A549 (cell line): Measurements from ENCODE around the gene SLC17A9. TPM values are rescaled to one million over a fixed set of nuclear protein-coding genes. Genes with fewer than 3 reads are reported as not detected.

Experiments
- ATAC-seq, 2 experiments: fragments of 200-7000 bp in 1 of 2; fragments of >200 bp in 1 of 2; cut with Nextera tagmentation in 1 of 2; cut with Tn5 transposase in 1 of 2; 3 replicates each; pipeline versions ENCODE4 v1.8.0 to v1.9.1; 2018 to 2020; ENCODE audit warnings: mild to moderate bottlenecking in 1 of 2, moderate library complexity in 1 of 2
- CTCF ChIA-PET: fragments of 300-600 bp; sonication (Branson Sonifier 250); formaldehyde crosslinking; extraction: SDS; loops from one replicate; lab custom pipeline; 2021; ENCODE audit warnings: antibody characterized with exemption, inconsistent platforms; lab: Yijun Ruan, JAX
- POLR2A ChIA-PET: fragments of 350-600 bp; formaldehyde crosslinking; extraction: SDS; loops from one replicate; lab custom pipeline; 2021; ENCODE audit warnings: antibody characterized with exemption, inconsistent platforms; lab: Yijun Ruan, JAX
- DNase-seq, 2 experiments: peaks; one replicate each; pipeline versions ENCODE4 v3.0.0 to v3.0.0-alpha.2; 2011 to 2016; ENCODE audit warnings: low read depth in 1 of 2, low spot score in 1 of 2
- FAIRE-seq: peaks from 2 replicates; lab custom pipeline; 2011; peaks lifted over from hg19 to GRCh38; lab: Jason Lieb, UNC
- H3K27ac ChIP-seq, 2 experiments: fragments of >200 bp; sonication (Bioruptor Twin); formaldehyde crosslinking; 3 replicates each; pipeline ENCODE4 v1.5.1; 2016 to 2017
- H3K4me1 ChIP-seq: fragments of >200 bp; sonication (Bioruptor Twin); formaldehyde crosslinking; 3 replicates; pipeline ENCODE4 v1.6.1; 2016
- H3K4me2 ChIP-seq: fragments of >200 bp; sonication (Bioruptor Twin); formaldehyde crosslinking; 3 replicates; pipeline ENCODE4 v1.6.1; 2016
- H3K4me3 ChIP-seq: fragments of >200 bp; sonication (Bioruptor Twin); formaldehyde crosslinking; 3 replicates; pipeline ENCODE4 v1.5.1; 2016
- H3K9me3 ChIP-seq: fragments of >200 bp; sonication (Bioruptor Twin); formaldehyde crosslinking; 3 replicates; pipeline ENCODE4 v1.6.1; 2016
- ATOH8 ChIP-seq: fragments of 250-450 bp; sonication (Bioruptor Pico); IDR thresholded peaks from 2 replicates; pipeline ENCODE4 v1.5.0; 2020; ENCODE audit warnings: low read depth, mild to moderate bottlenecking, moderate library complexity
- CEBPB ChIP-seq, 2 experiments: fragments of >200 bp in 1 of 2; sonication (Bioruptor Twin) in 1 of 2; formaldehyde crosslinking in 1 of 2; IDR thresholded peaks; 2 replicates each; pipeline ENCODE4 v1.6.1; 2012 to 2016
- CTCF ChIP-seq: fragments of >200 bp; sonication (Bioruptor Twin); formaldehyde crosslinking; IDR thresholded peaks from 3 replicates; pipeline ENCODE4 v1.5.1; 2016
- EHF ChIP-seq: fragments of 250-450 bp; sonication (Bioruptor Pico); IDR thresholded peaks from 2 replicates; pipeline ENCODE4 v1.5.0; 2020; ENCODE audit warnings: mild to moderate bottlenecking
- FOSB ChIP-seq: fragments of 250-450 bp; sonication (Bioruptor Pico); IDR thresholded peaks from 2 replicates; pipeline ENCODE4 v1.5.0; 2020; ENCODE audit warnings: mild to moderate bottlenecking, moderate library complexity
- FOXS1 ChIP-seq: fragments of 250-450 bp; sonication (Bioruptor Pico); IDR thresholded peaks from 2 replicates; pipeline ENCODE4 v1.5.0; 2020; ENCODE audit warnings: mild to moderate bottlenecking, moderate library complexity
- HDAC2 ChIP-seq: fragments of 200-600 bp; sonication (generic); IDR thresholded peaks from 2 replicates; pipeline ENCODE4 v1.6.1; 2016
- HMGXB4 ChIP-seq: fragments of 250-450 bp; sonication (Bioruptor Pico); IDR thresholded peaks from 2 replicates; pipeline ENCODE4 v1.5.0; 2021; ENCODE audit warnings: mild to moderate bottlenecking, moderate library complexity, borderline replicate concordance
- HOXA7 ChIP-seq: fragments of 250-450 bp; sonication (Bioruptor Pico); IDR thresholded peaks from 2 replicates; pipeline ENCODE4 v1.5.0; 2020; ENCODE audit warnings: mild to moderate bottlenecking, moderate library complexity
- HOXB5 ChIP-seq: fragments of 250-450 bp; sonication (Bioruptor Pico); IDR thresholded peaks from 2 replicates; pipeline ENCODE4 v1.5.0; 2020; ENCODE audit warnings: mild to moderate bottlenecking, moderate library complexity
- KDM1A ChIP-seq: fragments of 200-600 bp; sonication (generic); IDR thresholded peaks from 2 replicates; pipeline ENCODE4 v1.6.1; 2016; ENCODE audit warnings: low read depth, mild to moderate bottlenecking
- MAFK ChIP-seq: fragments of 450-650 bp; IDR thresholded peaks from 2 replicates; pipeline ENCODE4 v1.6.1; 2014; ENCODE audit not compliant: partially characterized antibody
- MAZ ChIP-seq: fragments of 150-350 bp; IDR thresholded peaks from 2 replicates; pipeline ENCODE4 v1.6.1; 2014; ENCODE audit warnings: antibody characterized with exemption, low read depth, low read length, borderline replicate concordance
- MYC ChIP-seq: IDR thresholded peaks from 2 replicates; pipeline ENCODE4 v1.6.1; 2012; ENCODE audit warnings: mild to moderate bottlenecking, inconsistent platforms, low read length, improper control_type of control experiment, borderline replicate concordance
- NFE2L2 ChIP-seq: fragments of 150-350 bp; conservative IDR thresholded peaks from 2 replicates; pipeline ENCODE4 v1.6.1; 2014; ENCODE audit warnings: low read length
- NPAS2 ChIP-seq: fragments of 250-450 bp; sonication (Bioruptor Pico); IDR thresholded peaks from 2 replicates; pipeline ENCODE4 v1.8.0; 2022; ENCODE audit warnings: mild to moderate bottlenecking, moderate library complexity, borderline replicate concordance
- POLR2A ChIP-seq: IDR thresholded peaks from 2 replicates; pipeline ENCODE4 v1.6.1; 2012; ENCODE audit warnings: mild to moderate bottlenecking, low read length
- POLR2AphosphoS2 ChIP-seq: conservative IDR thresholded peaks from 2 replicates; pipeline ENCODE4 v1.6.1; 2012; ENCODE audit warnings: low read length, improper control_type of control experiment, inconsistent platforms
- RCOR1 ChIP-seq: fragments of 150-350 bp; IDR thresholded peaks from 2 replicates; pipeline ENCODE4 v1.6.1; 2014; ENCODE audit warnings: antibody characterized with exemption, low read length, low read depth
- RFX5 ChIP-seq: fragments of 450-650 bp; IDR thresholded peaks from 2 replicates; pipeline ENCODE4 v1.7.1; 2014; ENCODE audit warnings: antibody characterized with exemption, mild to moderate bottlenecking, moderate library complexity
- RNF2 ChIP-seq: fragments of 200-600 bp; sonication (generic); IDR thresholded peaks from 2 replicates; pipeline ENCODE4 v1.6.1; 2016; ENCODE audit warnings: low read depth, mild to moderate bottlenecking, antibody characterized with exemption, moderate library complexity, borderline replicate concordance
- TP53 ChIP-seq: fragments of 250-450 bp; sonication (Bioruptor Pico); IDR thresholded peaks from 2 replicates; pipeline ENCODE4 v1.5.0; 2021; ENCODE audit warnings: mild to moderate bottlenecking, moderate library complexity
- USF2 ChIP-seq: fragments of 450-650 bp; IDR thresholded peaks from 2 replicates; pipeline ENCODE4 v1.6.1; 2014; ENCODE audit warnings: antibody characterized with exemption
- ZC3H11A ChIP-seq: fragments of 450-650 bp; IDR thresholded peaks from 2 replicates; pipeline ENCODE4 v1.6.1; 2014; ENCODE audit warnings: antibody characterized with exemption, mild to moderate bottlenecking
- WGBS: methylation state at CpG from one replicate; pipeline ENCODE4 v1.1.6; 2017; ENCODE audit errors: missing lambda C conversion rate; 5-methylcytosine and 5-hydroxymethylcytosine counted together
- polyA plus RNA-seq, 4 experiments: library from polyadenylated mRNA; depleted of rRNA in 3 of 4; stranded (reverse); fragments of >200 nt; fragmentation: RNase III in 1 of 4; extraction: RNeasy Plus Mini Kit Qiagen cat#74134 plus additional on column Dnase treatment in 1 of 4; gene quantifications; 2 replicates in 3 of 4; 3 replicates in 1 of 4; pipeline ENCODE4 v1.2.3, GENCODE V29; 2011 to 2017

Gene SLC17A9
- polyA plus RNA-seq, 2 of the 4 experiments (the other 2 are of a cell fraction), result 0.05 TPM; not detected in 1

GRCh38 chr20:62927128-62927705, 25.3 kb upstream of the SLC17A9 start:
- FAIRE-seq, result no peak

GRCh38 chr20:62928246-62928939, 24.1 kb upstream of the SLC17A9 start:
- ATAC-seq (no peak), DNase-seq (no peak)
- WGBS, result 84% methylated on average over 14 of the region's 14 CpGs
- CTCF ChIA-PET, result interaction anchor here (1.5 to 22.6 kb wide), 4 partner anchors 11 to 106 kb away, joined by 3 to 368 read pairs (median 12); no protein-coding TSS in a partner anchor
- Histone ChIP-seq H3K4me3 (no peak overlapping the region), H3K27ac (no peak overlapping the region), H3K4me1 (peaks cover 24% of the 10 kb centered on the region), H3K9me3 (no peaks in the 10 kb centered on the region), H3K4me2 (no peak overlapping the region)
- POLR2A ChIA-PET, result no interaction called here
- TF ChIP-seq RNF2 (no peak), MAFK (no peak), RFX5 (no peak), CTCF (no peak), POLR2A (no peak), EHF (CRISPR knock-in tag) (no peak), FOSB (CRISPR knock-in tag) (no peak), KDM1A (no peak), HOXA7 (CRISPR knock-in tag) (no peak), HMGXB4 (no peak), POLR2AphosphoS2 (no peak), NPAS2 (CRISPR knock-in tag) (no peak), USF2 (no peak), HOXB5 (no peak), ATOH8 (CRISPR knock-in tag) (no peak), RCOR1 (no peak), ZC3H11A (no peak), MYC (no peak)
- TF ChIP-seq, all 56 proteins: peak for 0
- FAIRE-seq, result no peak

More at GRCh38 chr20:62927128-62927705, 25.3 kb upstream of the SLC17A9 start:
- H3K9me3 ChIP-seq, result no peaks in the 10 kb centered on the region
- no peak for DNase-seq
- ChIA-PET CTCF (interaction anchor here (0.7 to 22.6 kb wide), 13 partner anchors 8 to 482 kb away, joined by 3 to 368 read pairs (median 6); partner anchors contain the start of gene GID8), POLR2A (no interaction called here)
- WGBS, result 82% methylated on average over 12 of the region's 12 CpGs
- H3K4me3 ChIP-seq, result peak overlapping the region; percentile 76
- H3K4me1 ChIP-seq, result peaks cover 35% of the 10 kb centered on the region
- no peak for TF ChIP-seq HDAC2
- no peak for TF ChIP-seq NPAS2 (CRISPR knock-in tag)
- TF ChIP-seq CEBPB (IDR thresholded peaks at IDR 0.05), result no peak
- TF ChIP-seq NFE2L2, result no peak
- no peak for TF ChIP-seq TP53
- TF ChIP-seq FOXS1 (CRISPR knock-in tag), result no peak
- no peak for TF ChIP-seq RCOR1
- TF ChIP-seq MAZ, result no peak
- no peak for TF ChIP-seq CTCF
- peak overlapping the region; percentile 91 for H3K4me2 ChIP-seq
- peak in 1 of 2 experiments; percentile 1; a peak in 1 of 6 replicates for ATAC-seq
- peak overlapping the region; percentile 96 to 98; a peak in 5 of 6 replicates for H3K27ac ChIP-seq
